ENCODE results near the gene SFXN3. TPM values are rescaled to one million over a fixed set of nuclear protein-coding genes. Genes with fewer than 3 reads are reported as not detected.
"Not testable (repeated sequence)": the region's sequence is repeated elsewhere in the genome, so short reads cannot be mapped to it uniquely, and the experiment has no call there.

Gene SFXN3
- total and polyA plus RNA-seq, 5 donors from 2014 or later: 17.7 to 70.4 (median 20.4) TPM

DNA sequence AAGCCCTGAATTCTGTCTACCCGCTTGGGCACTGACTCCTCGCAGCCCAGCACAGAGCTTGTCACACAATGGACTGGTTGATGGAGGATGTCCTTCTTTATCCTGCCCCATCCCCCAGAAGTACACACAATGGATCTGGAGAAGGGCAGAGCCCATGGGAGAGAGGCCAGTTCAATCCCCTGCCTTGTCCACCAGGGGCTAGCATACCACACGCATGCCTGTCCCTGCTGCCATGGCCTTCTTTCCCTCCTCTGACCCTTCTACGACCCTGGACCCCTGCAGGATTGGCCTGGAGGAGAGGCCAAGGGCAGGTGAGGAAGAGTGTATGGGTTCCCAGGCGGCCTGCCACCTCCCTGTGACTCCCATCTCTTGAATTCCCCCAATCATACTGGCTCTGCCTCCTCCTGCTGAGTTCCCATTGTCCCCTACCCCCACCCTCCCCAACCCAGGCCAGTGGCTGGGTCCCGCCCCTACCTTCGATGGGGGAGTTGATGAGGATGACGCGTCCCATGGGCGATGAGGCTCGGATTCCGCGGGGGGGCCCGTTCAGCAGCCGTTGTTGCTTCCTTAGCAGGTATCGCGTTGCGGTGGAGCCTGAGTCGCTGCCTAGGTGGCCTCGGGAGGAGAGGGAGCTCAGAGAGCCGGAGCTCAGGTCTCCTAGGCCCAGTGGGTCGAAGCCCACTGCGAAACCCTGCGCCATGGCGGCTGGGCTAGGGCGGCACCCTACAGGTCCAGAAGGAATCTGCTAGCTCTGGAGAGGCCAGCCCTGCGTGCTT lies 1.3 kb upstream of the SFXN3 start:
- Mint-ChIP-seq H3K27ac (peak overlapping the region in 1 of 3 donors; percentile 67), H3K27me3 (peaks cover 20% of the 10 kb centered on the region), H3K9me3 (no peaks in the 10 kb centered on the region), H3K4me3 (peak overlapping the region in 1 of 4 donors; percentile 38), H3K4me1 (peaks cover 4 to 29% (median 21%) of the 10 kb centered on the region in 4 donors), H3K36me3 (peaks cover 4% of the 10 kb centered on the region)
- Histone ChIP-seq H3K9me3 (ENCODE audit: control insufficient read depth in 2 of 2, low read length in 2 of 2) (no peaks in the 10 kb centered on the region), H3K27ac (ENCODE audit: insufficient read depth, low read length, poor library complexity, severe bottlenecking) (no peak overlapping the region), H3K4me1 (ENCODE audit: control insufficient read depth, insufficient read depth, low read length, poor library complexity, severe bottlenecking) (peaks cover 32% of the 10 kb centered on the region), H3K27me3 (ENCODE audit: control insufficient read depth, insufficient read depth, low read length) (no peaks in the 10 kb centered on the region), H3K36me3 (ENCODE audit: control insufficient read depth, insufficient read depth, low read length) (peaks cover 2% of the 10 kb centered on the region), H3K4me3 (ENCODE audit: low read depth, low read length) (no peak overlapping the region)
- ATAC-seq (ENCODE audit: low read depth in 2 of 2) (no peak), DNase-seq (no peak)

- peak overlapping the region; percentile 94 for H3K27ac ChIP-seq (ENCODE audit: insufficient read depth, low read length, poor library complexity, severe bottlenecking)
- H3K27me3 ChIP-seq (ENCODE audit: control insufficient read depth, insufficient read depth, low read length): no peaks in the 10 kb centered on the region
- Mint-ChIP-seq H3K36me3 (peaks cover 6% of the 10 kb centered on the region), H3K9me3 (no peaks in the 10 kb centered on the region), H3K4me3 (peak overlapping the region; percentile 96 to 99 (median 97)), H3K4me1 (peaks cover 4 to 29% (median 21%) of the 10 kb centered on the region in 4 donors), H3K27me3 (peaks cover 20% of the 10 kb centered on the region), H3K27ac (peak overlapping the region; percentile 32 to 99 (median 95))
- no peaks in the 10 kb centered on the region for H3K9me3 ChIP-seq (ENCODE audit: control insufficient read depth in 2 of 2, low read length in 2 of 2)
- DNase-seq (no peak), ATAC-seq (ENCODE audit: low read depth in 2 of 2) (no peak)
- peaks cover 32% of the 10 kb centered on the region for H3K4me1 ChIP-seq (ENCODE audit: control insufficient read depth, insufficient read depth, low read length, poor library complexity, severe bottlenecking)
- peak overlapping the region; percentile 84 for H3K4me3 ChIP-seq (ENCODE audit: low read depth, low read length)
- H3K36me3 ChIP-seq (ENCODE audit: control insufficient read depth, insufficient read depth, low read length): peaks cover 11% of the 10 kb centered on the region
Observed at GRCh38 chr10:101030496-101031127, 422 bp upstream of the SFXN3 start.

DNA sequence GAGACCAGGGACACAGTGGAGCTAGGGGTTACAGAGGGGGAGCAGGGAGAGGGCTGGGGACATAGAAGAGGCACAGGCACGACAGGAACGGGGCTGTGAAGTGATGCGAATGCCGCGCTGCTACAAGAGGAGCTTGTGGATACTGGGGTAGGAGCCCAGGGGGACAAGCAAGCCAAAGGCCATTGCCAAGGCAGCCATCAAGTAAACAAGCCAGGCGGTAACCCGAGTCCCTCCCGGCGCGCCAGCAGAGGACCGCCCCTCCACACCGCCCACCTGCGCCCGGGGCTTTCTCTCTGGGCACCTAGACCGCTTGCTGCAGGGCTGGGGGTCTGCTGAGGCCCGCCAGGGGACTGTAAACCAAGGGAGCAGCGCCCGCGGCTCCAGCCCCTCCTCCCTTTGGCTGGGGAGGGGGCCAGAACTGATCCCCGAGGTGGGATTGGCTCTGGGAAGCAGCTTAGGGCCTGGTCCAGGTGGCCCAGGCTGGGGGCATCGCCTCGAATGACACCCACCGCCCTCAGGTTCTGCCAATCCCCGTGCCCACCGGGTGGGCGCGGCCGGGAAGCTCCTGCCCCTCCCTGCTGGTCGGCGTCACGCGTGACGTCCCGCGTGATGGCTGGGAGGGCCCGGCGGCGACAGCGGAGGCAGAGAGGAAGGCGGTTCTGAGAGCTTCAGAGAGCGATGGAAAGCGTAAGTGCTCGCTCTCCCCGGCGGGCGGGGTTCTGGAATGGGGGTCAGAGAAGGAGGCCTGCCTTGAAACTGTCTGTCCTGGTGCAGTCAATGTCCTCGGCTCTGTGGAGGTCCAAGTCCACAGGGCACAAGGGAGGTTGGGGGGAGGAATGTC lies 982 bp downstream of the SFXN3 start:
- no peaks in the 10 kb centered on the region for H3K9me3 Mint-ChIP-seq
- ATAC-seq (ENCODE audit: low read depth in 2 of 2): peak; percentile 50 to 52
- H3K4me3 ChIP-seq (ENCODE audit: low read depth, low read length): peak overlapping the region; percentile 84
- H3K36me3 ChIP-seq (ENCODE audit: control insufficient read depth, insufficient read depth, low read length): peaks cover 25% of the 10 kb centered on the region
- H3K27me3 ChIP-seq (ENCODE audit: control insufficient read depth, insufficient read depth, low read length): no peaks in the 10 kb centered on the region
- peaks cover 15% of the 10 kb centered on the region for H3K36me3 Mint-ChIP-seq
- peaks cover 4 to 29% (median 21%) of the 10 kb centered on the region in 4 donors for H3K4me1 Mint-ChIP-seq
- peaks cover 20% of the 10 kb centered on the region for H3K27me3 Mint-ChIP-seq
- peak overlapping the region; percentile 94 for H3K27ac ChIP-seq (ENCODE audit: insufficient read depth, low read length, poor library complexity, severe bottlenecking)
- peak; percentile 78 to 89 (median 82) for DNase-seq
- H3K27ac Mint-ChIP-seq: peak overlapping the region; percentile 89 to 99 (median 95)
- H3K4me1 ChIP-seq (ENCODE audit: control insufficient read depth, insufficient read depth, low read length, poor library complexity, severe bottlenecking): peaks cover 32% of the 10 kb centered on the region
- H3K4me3 Mint-ChIP-seq: peak overlapping the region; percentile 96 to 99 (median 97)
- no peaks in the 10 kb centered on the region for H3K9me3 ChIP-seq (ENCODE audit: control insufficient read depth in 2 of 2, low read length in 2 of 2)

DNA sequence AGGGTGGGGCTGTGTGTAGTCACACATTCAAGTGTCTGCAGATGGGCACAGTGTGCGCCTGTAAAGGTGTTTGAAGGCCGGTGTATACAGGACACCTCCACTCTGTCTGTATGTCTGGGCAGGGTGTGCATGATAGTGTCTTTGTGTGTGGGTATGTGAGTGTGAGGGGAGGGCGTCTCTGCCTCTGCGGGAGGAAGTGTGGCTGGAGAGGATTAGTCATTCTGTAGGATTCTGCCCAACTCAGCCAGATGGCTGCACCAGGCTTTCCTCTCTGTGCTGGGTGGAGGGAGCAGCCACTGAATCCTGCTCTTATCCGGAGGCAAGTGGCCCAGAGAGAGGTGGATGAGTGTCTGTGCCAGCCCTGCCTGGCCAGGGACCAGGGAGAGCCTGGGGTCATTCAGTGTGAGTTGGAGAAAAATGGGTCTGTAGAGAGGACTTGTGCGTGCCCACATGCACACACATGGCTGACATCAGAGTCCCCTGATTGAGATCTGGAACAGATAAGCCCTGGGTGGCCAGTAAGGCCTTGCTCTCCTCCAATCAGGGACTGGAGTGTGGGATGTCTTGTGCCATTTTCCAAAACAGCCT lies 1.7 kb downstream of the SFXN3 start:
- ATAC-seq (ENCODE audit: low read depth in 2 of 2) (peak; percentile 10 to 17), DNase-seq (peak in 2 of 3 donors; percentile 27 to 54)
- Histone ChIP-seq H3K9me3 (ENCODE audit: control insufficient read depth in 2 of 2, low read length in 2 of 2) (no peaks in the 10 kb centered on the region), H3K27me3 (ENCODE audit: control insufficient read depth, insufficient read depth, low read length) (no peaks in the 10 kb centered on the region), H3K4me1 (ENCODE audit: control insufficient read depth, insufficient read depth, low read length, poor library complexity, severe bottlenecking) (peaks cover 32% of the 10 kb centered on the region), H3K36me3 (ENCODE audit: control insufficient read depth, insufficient read depth, low read length) (peaks cover 32% of the 10 kb centered on the region), H3K4me3 (ENCODE audit: low read depth, low read length) (peak overlapping the region; percentile 73), H3K27ac (ENCODE audit: insufficient read depth, low read length, poor library complexity, severe bottlenecking) (peak overlapping the region; percentile 94)
- Mint-ChIP-seq H3K4me1 (peaks cover 4 to 29% (median 18%) of the 10 kb centered on the region in 4 donors), H3K36me3 (peaks cover 22% of the 10 kb centered on the region), H3K27ac (peak overlapping the region; percentile 75 to 98 (median 95)), H3K9me3 (no peaks in the 10 kb centered on the region), H3K27me3 (peaks cover 14% of the 10 kb centered on the region), H3K4me3 (peak overlapping the region; percentile 96 to 99 (median 97))

DNA sequence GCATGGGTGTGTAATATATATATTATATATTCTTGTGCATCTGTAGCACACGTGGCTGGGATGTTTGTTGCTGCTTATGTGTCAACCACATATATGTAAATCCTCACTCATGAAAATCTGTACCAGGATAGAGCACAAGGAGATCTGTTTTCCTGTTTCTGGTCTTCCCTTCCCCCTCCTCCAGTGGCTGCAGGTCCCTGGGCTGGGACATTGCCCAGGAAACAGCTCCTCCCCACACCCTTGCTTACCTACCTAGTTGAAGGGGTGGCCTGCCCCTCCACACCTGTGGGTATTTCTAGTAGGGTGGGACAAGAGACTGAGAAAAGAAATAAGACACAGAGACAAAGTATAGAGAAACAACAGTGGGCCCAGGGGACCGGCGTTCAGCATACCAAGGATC lies 2.2 kb downstream of the SFXN3 start:
- H3K27ac ChIP-seq (ENCODE audit: insufficient read depth, low read length, poor library complexity, severe bottlenecking): no peak overlapping the region
- peaks cover 37% of the 10 kb centered on the region for H3K36me3 ChIP-seq (ENCODE audit: control insufficient read depth, insufficient read depth, low read length)
- Mint-ChIP-seq H3K27me3 (peaks cover 12% of the 10 kb centered on the region), H3K4me3 (peak overlapping the region; percentile 96 to 99 (median 97)), H3K36me3 (peaks cover 28% of the 10 kb centered on the region), H3K4me1 (peaks cover 4 to 29% (median 17%) of the 10 kb centered on the region in 4 donors), H3K27ac (peak overlapping the region in 2 of 3 donors; percentile 76 to 95), H3K9me3 (no peaks in the 10 kb centered on the region)
- DNase-seq (no peak), ATAC-seq (ENCODE audit: low read depth in 2 of 2) (no peak)
- no peaks in the 10 kb centered on the region for H3K27me3 ChIP-seq (ENCODE audit: control insufficient read depth, insufficient read depth, low read length)
- H3K4me1 ChIP-seq (ENCODE audit: control insufficient read depth, insufficient read depth, low read length, poor library complexity, severe bottlenecking): peaks cover 32% of the 10 kb centered on the region
- peak overlapping the region; percentile 73 for H3K4me3 ChIP-seq (ENCODE audit: low read depth, low read length)
- no peaks in the 10 kb centered on the region for H3K9me3 ChIP-seq (ENCODE audit: control insufficient read depth in 2 of 2, low read length in 2 of 2)

DNA sequence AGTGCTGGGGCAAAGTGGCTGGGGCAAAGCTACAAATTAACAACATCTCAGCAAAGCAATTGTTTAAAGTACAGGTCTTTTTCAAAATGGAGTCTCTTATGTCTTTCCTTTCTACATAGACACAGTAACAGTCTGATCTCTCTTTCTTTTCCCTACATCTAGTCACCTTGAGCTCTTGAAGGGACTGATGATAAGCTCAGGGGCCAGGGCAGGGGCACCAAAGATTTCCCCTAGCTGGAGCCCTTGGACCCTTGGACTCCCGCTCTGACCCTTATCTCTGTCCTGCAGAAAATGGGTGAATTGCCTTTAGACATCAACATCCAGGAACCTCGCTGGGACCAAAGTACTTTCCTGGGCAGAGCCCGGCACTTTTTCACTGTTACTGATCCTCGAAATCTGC lies 3.4 kb downstream of the SFXN3 start:
- H3K9me3 Mint-ChIP-seq; H3K27ac ChIP-seq (ENCODE audit: insufficient read depth, low read length, poor library complexity, severe bottlenecking); H3K9me3 ChIP-seq (ENCODE audit: control insufficient read depth in 2 of 2, low read length in 2 of 2); DNase-seq; H3K4me3 ChIP-seq (ENCODE audit: low read depth, low read length); ATAC-seq (ENCODE audit: low read depth in 2 of 2); H3K27me3 ChIP-seq (ENCODE audit: control insufficient read depth, insufficient read depth, low read length); H3K27me3 Mint-ChIP-seq: not testable (repeated sequence)
- H3K4me3 Mint-ChIP-seq: peak overlapping the region in 1 of 4 donors; percentile 96
- peaks cover 32% of the 10 kb centered on the region for H3K4me1 ChIP-seq (ENCODE audit: control insufficient read depth, insufficient read depth, low read length, poor library complexity, severe bottlenecking)
- peaks cover 4 to 27% (median 17%) of the 10 kb centered on the region in 4 donors for H3K4me1 Mint-ChIP-seq
- peaks cover 40% of the 10 kb centered on the region for H3K36me3 ChIP-seq (ENCODE audit: control insufficient read depth, insufficient read depth, low read length)
- peak overlapping the region in 1 of 3 donors; percentile 32 for H3K27ac Mint-ChIP-seq
- peaks cover 32% of the 10 kb centered on the region for H3K36me3 Mint-ChIP-seq

GRCh38 chr10:101035314-101035713 lies 4.3 kb downstream of the SFXN3 start:
- H3K36me3 ChIP-seq (ENCODE audit: control insufficient read depth, insufficient read depth, low read length): peaks cover 40% of the 10 kb centered on the region
- peaks cover 5% of the 10 kb centered on the region for H3K27me3 Mint-ChIP-seq
- H3K4me3 ChIP-seq (ENCODE audit: low read depth, low read length): no peak overlapping the region
- DNase-seq: no peak
- H3K4me3 Mint-ChIP-seq: no peak overlapping the region
- peaks cover 30% of the 10 kb centered on the region for H3K4me1 ChIP-seq (ENCODE audit: control insufficient read depth, insufficient read depth, low read length, poor library complexity, severe bottlenecking)
- H3K4me1 Mint-ChIP-seq: peaks cover 4 to 27% (median 17%) of the 10 kb centered on the region in 4 donors
- H3K27me3 ChIP-seq (ENCODE audit: control insufficient read depth, insufficient read depth, low read length): no peaks in the 10 kb centered on the region
- H3K9me3 Mint-ChIP-seq: no peaks in the 10 kb centered on the region
- no peak for ATAC-seq (ENCODE audit: low read depth in 2 of 2)
- H3K27ac ChIP-seq (ENCODE audit: insufficient read depth, low read length, poor library complexity, severe bottlenecking): no peak overlapping the region
- no peak overlapping the region for H3K27ac Mint-ChIP-seq
- H3K9me3 ChIP-seq (ENCODE audit: control insufficient read depth in 2 of 2, low read length in 2 of 2): no peaks in the 10 kb centered on the region
- H3K36me3 Mint-ChIP-seq: peaks cover 32% of the 10 kb centered on the region

Data from CD4-positive, CD25-positive, alpha-beta regulatory T cell (primary cell).